Astrocyte of the cerebellum (primary cell): ENCODE measurements around the gene SF3A2.

Experiments
- DNase-seq: peaks from one replicate; pipeline ENCODE4 v3.0.0-alpha.2; 2011; ENCODE audit warnings: low read depth
- H3K4me3 ChIP-seq: 2 replicates; pipeline ENCODE4 v1.5.1; 2011; ENCODE audit warnings: mild to moderate bottlenecking, low read depth, low read length, moderate library complexity
- in situ Hi-C: cut with HindIII; loops from 2 replicates; pipeline ENCODE4 v1.10.0; 2017; ENCODE audit warnings: low sequenced_read_pairs
- TF ChIP-seq, protein P1 (sequence below): IDR thresholded peaks from 2 replicates; pipeline ENCODE4 v1.5.1; 2012; ENCODE audit warnings: low read length, low read depth, moderate library complexity, mild to moderate bottlenecking; ENCODE audit errors: missing control alignments

SF3A2 gene

DNA sequence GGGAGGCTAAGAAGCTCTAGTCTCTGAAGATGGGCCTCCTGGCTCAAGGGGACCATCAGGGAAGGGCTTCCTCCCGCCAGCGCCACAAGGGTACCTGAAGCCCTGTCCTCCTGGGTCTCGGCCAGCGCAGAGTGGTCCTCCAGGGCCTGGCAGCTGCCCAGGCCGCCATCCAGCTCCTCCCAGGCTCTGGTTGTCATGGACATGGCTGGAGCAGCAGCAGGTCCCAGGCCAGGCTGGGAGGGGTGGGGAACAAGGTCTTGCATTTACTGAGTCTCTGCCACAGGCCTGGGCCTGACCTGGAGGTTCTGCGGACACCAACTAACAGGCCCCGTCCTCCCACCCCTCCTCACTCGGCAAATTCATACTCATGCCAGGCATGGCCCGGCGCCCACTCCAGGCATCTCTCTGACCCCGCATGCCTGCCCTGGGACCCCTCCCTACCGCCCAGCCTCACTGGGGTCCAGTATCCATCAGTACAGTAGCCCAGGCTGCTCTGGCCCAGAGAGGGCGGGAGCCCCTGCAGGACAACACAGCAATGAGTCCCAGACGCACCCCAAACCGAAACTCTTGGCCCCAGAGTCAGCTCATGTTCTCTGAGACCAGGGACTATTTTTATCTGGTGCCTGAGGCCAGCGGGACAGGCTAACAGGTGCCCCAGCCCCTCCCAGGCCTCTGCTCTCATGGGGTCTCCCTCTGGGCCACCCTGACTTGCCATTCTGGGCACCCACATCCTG is 18.7 kb downstream of the SF3A2 start:
- TF ChIP-seq, protein P1, sequence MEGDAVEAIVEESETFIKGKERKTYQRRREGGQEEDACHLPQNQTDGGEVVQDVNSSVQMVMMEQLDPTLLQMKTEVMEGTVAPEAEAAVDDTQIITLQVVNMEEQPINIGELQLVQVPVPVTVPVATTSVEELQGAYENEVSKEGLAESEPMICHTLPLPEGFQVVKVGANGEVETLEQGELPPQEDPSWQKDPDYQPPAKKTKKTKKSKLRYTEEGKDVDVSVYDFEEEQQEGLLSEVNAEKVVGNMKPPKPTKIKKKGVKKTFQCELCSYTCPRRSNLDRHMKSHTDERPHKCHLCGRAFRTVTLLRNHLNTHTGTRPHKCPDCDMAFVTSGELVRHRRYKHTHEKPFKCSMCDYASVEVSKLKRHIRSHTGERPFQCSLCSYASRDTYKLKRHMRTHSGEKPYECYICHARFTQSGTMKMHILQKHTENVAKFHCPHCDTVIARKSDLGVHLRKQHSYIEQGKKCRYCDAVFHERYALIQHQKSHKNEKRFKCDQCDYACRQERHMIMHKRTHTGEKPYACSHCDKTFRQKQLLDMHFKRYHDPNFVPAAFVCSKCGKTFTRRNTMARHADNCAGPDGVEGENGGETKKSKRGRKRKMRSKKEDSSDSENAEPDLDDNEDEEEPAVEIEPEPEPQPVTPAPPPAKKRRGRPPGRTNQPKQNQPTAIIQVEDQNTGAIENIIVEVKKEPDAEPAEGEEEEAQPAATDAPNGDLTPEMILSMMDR = no peak
- H3K4me3 ChIP-seq = no peak overlapping the region
- DNase-seq = no peak
- in situ Hi-C loops = no loop called here

DNA sequence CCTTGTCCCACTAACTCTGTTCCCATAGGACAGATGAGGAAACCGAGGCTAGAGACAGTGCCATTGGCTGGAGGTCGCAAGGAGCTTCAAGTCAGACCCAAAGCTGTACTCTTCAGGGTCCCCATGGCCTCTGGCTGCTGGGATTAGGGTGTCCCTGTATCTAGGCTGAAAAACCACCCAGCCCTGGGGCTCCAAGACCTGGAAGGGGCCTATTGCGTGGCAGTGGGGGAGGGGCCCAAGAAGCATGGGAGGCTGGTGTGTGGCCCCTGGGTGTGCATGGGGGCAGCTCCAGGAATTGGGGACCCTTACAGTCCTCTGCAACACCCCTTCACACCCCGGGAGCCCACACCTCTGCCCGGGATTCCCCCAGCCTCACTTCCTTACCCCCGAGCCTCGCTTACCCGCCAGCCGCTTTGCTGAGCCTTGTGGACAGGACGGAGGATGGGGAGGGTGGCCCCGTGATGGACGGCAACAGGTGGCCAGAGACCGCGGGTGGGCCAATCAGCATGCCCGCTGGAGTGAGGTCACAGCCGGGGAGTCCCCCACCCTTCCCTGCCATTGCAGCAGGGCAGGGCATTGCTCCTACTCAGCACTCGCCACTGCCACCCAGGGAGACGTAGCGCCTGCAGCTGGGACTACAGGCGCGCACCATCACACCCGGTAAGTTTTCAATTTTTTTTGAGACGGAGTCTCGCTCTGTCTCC is 19.5 kb downstream of the SF3A2 start, which contains the start of gene JSRP1:
TSS of gene JSRP1 (minus strand) at position 436 of the 704 bp plus-strand sequence. CDS start 1,103 bp downstream, outside the sequence.
- TF ChIP-seq, protein P1 = no peak
- DNase-seq = no peak
- in situ Hi-C loops = no loop called here
- no peak within 1 kb of the TSS for H3K4me3 ChIP-seq

DNA sequence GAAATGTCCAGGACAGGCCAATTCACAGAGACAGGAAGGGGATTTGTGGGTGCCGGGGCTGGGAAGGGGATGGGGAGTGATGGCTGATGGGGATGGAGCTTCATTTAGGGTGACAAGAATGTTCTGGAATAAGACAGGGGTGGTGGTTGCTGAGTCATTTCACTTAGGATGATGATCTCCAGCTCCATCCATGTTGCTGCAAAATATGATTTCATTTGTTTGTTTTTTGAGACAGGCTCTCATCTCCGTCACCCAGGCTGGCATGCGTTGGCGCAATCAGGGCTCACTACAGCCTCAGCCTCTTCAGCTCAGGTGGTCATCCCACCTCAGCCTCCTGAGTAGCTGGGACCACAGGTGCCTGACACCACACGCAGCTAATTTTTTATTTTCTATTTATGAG is 22.7 kb downstream of the SF3A2 start:
- DNase-seq = no peak
- no peak overlapping the region for H3K4me3 ChIP-seq
- TF ChIP-seq, protein P1 = no peak
- in situ Hi-C loops = no loop called here

DNA sequence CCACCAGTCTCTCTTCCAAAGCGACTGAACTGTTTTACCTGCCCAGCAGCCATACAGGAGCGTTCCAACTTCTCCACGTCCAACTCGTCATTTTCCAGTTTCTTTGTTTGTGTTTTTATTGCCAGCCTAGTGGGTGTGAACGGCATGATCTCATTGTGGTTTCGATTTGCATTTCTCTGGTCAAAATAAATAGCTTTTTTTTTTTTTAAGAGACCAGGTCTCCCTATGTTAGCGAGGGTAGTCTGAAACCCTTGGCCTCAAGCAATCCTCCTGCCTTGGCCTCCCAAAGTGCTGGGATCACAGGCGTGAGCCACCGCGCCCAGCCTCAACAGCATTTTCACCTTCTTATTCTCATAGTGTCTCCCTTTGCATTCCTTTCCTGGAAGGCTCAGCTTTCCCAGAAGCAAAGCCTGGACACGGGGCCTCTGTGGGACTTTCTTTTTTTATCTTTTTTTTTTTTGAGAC is 23.7 kb downstream of the SF3A2 start:
- no peak for DNase-seq
- TF ChIP-seq, protein P1 = no peak
- H3K4me3 ChIP-seq = no peak overlapping the region
- in situ Hi-C loops = loop anchor here (10.0 kb wide), 1 partner anchor 64 kb away; the partner anchor contains the start of genes LSM7 and SPPL2B

DNA sequence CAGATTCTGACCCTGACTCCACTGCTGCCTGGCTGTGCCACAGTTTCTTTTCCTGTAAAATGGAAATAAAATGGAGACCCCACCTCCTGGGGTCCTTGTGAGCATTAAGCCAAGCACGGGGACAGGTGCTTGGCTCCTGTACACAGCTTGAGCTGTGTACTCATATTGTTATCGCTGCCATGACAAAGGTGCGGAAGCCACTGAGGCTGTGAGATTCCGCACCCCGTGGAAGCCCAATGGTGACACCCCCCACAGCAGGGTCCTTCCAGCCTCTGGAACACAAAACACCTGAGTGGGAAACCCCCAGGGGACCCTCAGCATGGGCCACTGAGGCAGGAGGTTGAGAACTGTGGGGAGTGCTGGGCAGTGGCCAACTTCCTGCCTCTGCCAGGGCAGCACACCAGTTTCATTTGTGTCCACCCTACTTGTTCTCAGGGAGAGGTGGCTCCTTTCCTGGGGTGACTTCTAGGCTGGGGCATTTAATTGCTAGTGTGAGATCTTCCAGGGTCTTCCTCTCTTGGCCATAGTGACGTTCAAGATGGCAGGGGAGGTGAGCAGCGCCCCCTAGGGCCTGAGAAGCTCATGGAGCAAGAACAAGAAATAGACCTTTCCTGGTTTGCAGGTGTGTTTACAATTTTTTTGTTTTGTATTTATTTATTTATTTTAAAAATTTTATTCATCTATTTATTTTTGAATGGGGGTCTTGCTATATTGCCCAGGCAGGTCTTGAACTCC is 25.0 kb downstream of the SF3A2 start:
- no peak for DNase-seq
- H3K4me3 ChIP-seq = no peak overlapping the region
- in situ Hi-C loops = loop anchor here (10.0 kb wide), 1 partner anchor 63 kb away; the partner anchor contains the start of genes LSM7 and SPPL2B
- TF ChIP-seq, protein P1 = peak; percentile 62

DNA sequence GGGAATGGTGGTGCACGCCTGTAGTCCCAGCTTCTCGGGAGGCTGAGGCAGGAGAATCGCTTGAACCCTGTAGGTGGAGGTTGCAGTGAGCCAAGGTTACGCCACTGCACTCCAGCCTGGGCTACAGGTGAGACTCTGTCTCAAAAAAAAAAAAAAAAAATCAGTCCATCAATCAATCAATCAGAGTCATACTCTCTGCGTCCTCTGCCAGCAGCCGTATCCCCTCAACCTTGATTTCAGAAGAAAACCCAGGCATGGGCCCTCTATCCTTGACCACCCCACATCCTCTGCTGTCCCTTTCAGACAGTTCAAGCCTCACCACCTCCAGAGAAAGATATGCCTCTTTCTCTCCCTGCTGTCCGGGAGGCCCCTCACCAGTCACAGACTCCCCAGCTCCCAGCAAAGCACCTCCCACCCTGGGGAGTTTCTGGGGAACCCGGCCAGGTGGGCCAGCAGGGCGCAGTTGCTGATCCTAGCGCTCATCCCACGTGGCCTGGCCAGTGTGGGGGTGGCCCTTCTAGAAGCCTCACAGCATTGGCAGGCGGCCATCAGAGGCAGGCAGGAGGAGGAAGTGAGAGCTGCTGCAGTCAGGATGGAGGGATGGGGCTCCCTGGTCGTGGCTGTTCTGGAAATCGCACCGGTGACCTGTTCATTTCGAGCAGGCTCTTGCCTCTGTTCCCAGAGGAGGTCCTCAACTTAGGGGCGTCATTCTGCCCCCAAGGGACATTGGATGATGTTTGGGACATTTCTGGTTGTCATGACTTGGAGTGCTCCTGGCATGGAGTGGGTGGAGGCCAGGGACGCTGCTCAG is 29.8 kb downstream of the SF3A2 start:
- H3K4me3 ChIP-seq = no peak overlapping the region
- TF ChIP-seq, protein P1 = no peak
- DNase-seq = no peak
- in situ Hi-C loops = loop anchor here (10.0 kb wide), 1 partner anchor 58 kb away; the partner anchor contains the start of genes LSM7 and SPPL2B
